Heart left ventricle (tissue), 16 donors: ENCODE data around the gene NUDT5. TPM values are rescaled to one million over a fixed set of nuclear protein-coding genes. Genes with fewer than 3 reads are reported as not detected.

ENCODE experiments used
- ATAC-seq, 4 donors: fragments of 200-7000 bp; cut with Tn5 transposase; one replicate each; pipeline ENCODE4 v1.9.1; 2020 to 2022; ENCODE audit warnings: moderate library complexity in 4 of 4, mild to moderate bottlenecking in 3 of 4, moderate number of reproducible peaks in 1 of 4
- DNase-seq, 5 donors: peaks; one replicate each; pipeline ENCODE4 v3.0.0-alpha.2; 2020
- H3K27ac ChIP-seq, 12 donors: fragments of 200-600 bp; sonication (generic) in 4 of 12; one replicate each; pipeline versions ENCODE4 v1.5.0 to v1.8.0; 2016 to 2022; ENCODE audit warnings: mild to moderate bottlenecking in 2 of 12
- H3K27me3 ChIP-seq, 9 donors: fragments of 200-600 bp; sonication (generic) in 2 of 9; one replicate each; pipeline versions ENCODE4 v1.5.1 to v1.8.0; 2016 to 2022; ENCODE audit warnings: mild to moderate bottlenecking in 3 of 9
- H3K36me3 ChIP-seq, 9 donors: fragments of 200-600 bp; sonication (generic) in 2 of 9; one replicate each; pipeline versions ENCODE4 v1.5.0 to v1.8.0; 2018 to 2022; ENCODE audit warnings: mild to moderate bottlenecking in 2 of 9
- H3K4me1 ChIP-seq, 12 donors: fragments of 200-600 bp; sonication (generic) in 4 of 12; one replicate each; pipeline versions ENCODE4 v1.5.0 to v1.8.0; 2016 to 2022; ENCODE audit warnings: mild to moderate bottlenecking in 3 of 12
- H3K4me3 ChIP-seq, 12 donors: fragments of 200-600 bp; sonication (generic) in 4 of 12; one replicate each; pipeline versions ENCODE4 v1.5.0 to v1.8.0; 2017 to 2022; ENCODE audit warnings: mild to moderate bottlenecking in 9 of 12, moderate library complexity in 4 of 12
- H3K9me3 ChIP-seq, 12 donors: fragments of 200-600 bp; sonication (generic) in 4 of 12; one replicate each; pipeline versions ENCODE4 v1.5.0 to v1.8.0; 2016 to 2022; ENCODE audit warnings: mild to moderate bottlenecking in 1 of 12
- CTCF ChIP-seq, 12 donors: fragments of 200-600 bp; sonication (generic) in 4 of 12; IDR thresholded peaks; one replicate each; pipeline versions ENCODE4 v1.5.0 to v1.8.0; 2018 to 2022; ENCODE audit warnings: antibody characterized with exemption in 12 of 12, mild to moderate bottlenecking in 5 of 12
- POLR2A ChIP-seq, 2 donors: fragments of 450-650 bp; IDR thresholded peaks; one replicate each; pipeline ENCODE4 v1.6.1; 2017; ENCODE audit warnings: antibody characterized with exemption in 2 of 2, mild to moderate bottlenecking in 2 of 2, moderate library complexity in 2 of 2
- WGBS, 4 donors: extraction: QIAGEN DNeasy Blood & Tissue Kit in 2 of 4; methylation state at CpG; one replicate each; pipeline versions ENCODE4 v1.1.5 to v1.1.7; 2013 to 2018; 5-methylcytosine and 5-hydroxymethylcytosine counted together
- intact Hi-C, 10 donors: fragments of 100-400 bp; cut with DNase I; formaldehyde crosslinking; loops; one replicate each; pipeline versions ENCODE4 v1.11.1 to v1.14.2; 2022
- long read RNA-seq, 3 donors: library from polyadenylated mRNA; unstranded; transcript quantifications; one replicate each; pipeline ENCODE4 v2.0.0, GENCODE V29; 2020 to 2021
- polyA plus RNA-seq, 2 donors: library from polyadenylated mRNA; stranded (reverse); fragments of 200-250 nt; gene quantifications; one replicate each; pipeline ENCODE4 v1.2.3, GENCODE V29; 2013
- total RNA-seq, 9 donors: library from RNA; depleted of rRNA in 2 of 9; stranded (reverse); fragments of >200 nt in 2 of 9; fragmentation: NEBNext Ultra II Directional in 3 of 9; extraction: Animal tissue kit (Norgen Biotek cat#: 25700) in 3 of 9; gene quantifications; one replicate each; pipeline versions ENCODE4 v1.1.0 to v1.2.4, GENCODE V29; 2016 to 2023
- donor health status: ischemic (EF 13 %, LVEDD 7.1; RV severe dilation, severe dysfunction).
- donor health status: healthy with polysubstance abuse.
- donor health status: DM: no; HTN: yes; CAD: no.
- donor health status: DM: no; HTN: no; CAD: no.
- donor health status: ischemic (EF 25% LVEDD 6.9; RV normal size, moderate dysfunction).
- donor health status: ischemic (EF 25% LVEDD 5.7; RV mildly dilated, moderate dysfunction).
- donor health status: healthy.
- donor health status: DM: yes; HTN: yes; CAD: no.
- donor health status: ischemic (EF 35%, LVEDD 5.7; RV mildly dilated, moderate dysfunction).
- donor health status: nonischemic (EF 11% LVEDD 7.7; RV severe dilation, severe dysfunction).
- donor health status: DM: yes; HTN: yes; CAD: no.
- donor health status: PGD.
- donor health status: ischemic (EF 29% LVEDD 5.4; RV normal size, mild dysfunction).
- donor health status: nonischemic (EF 23%, LVEDD 6.1; RV moderate dilation, normal function).

NUDT5 gene
- total RNA-seq (10 to 100 TPM in 4 of 9 donors, 1 to 10 TPM in 5; 5.0 to 23.3 (median 8.9) TPM), polyA plus RNA-seq (10 to 100 TPM in 1 of 2 donors, 1 to 10 TPM in 1; 9.2 to 20.2 TPM)
- long read RNA-seq, donor 1, partial matches to known transcripts = 1 of 1 reads
- long read RNA-seq, donor 1, other reads (novel, unspliced or antisense) = 0 of 1 reads
- long read RNA-seq, donor 2, partial matches to known transcripts = 3 of 10 reads
- long read RNA-seq, donor 2, other reads (novel, unspliced or antisense) = 7 of 10 reads
- long read RNA-seq, donor 3, partial matches to known transcripts = 1 of 4 reads
- long read RNA-seq, donor 3, other reads (novel, unspliced or antisense) = 2 of 4 reads

GRCh38 chr10:12195603-12196506 is at the start of gene NUDT5, which contains the start of gene CDC123:
NUDT5 (minus strand) TSS chr10:12195891; CDS start chr10:12186291, 9,600 bp downstream.
CDC123 (plus strand) TSS chr10:12196188; CDS start chr10:12196246, 58 bp downstream.
- ATAC-seq (peak; percentile 97 to 98 (median 98)), DNase-seq (peak; percentile 87 to 91 (median 88))
- intact Hi-C loops = loop anchor here in 2 of 10 donors (2.0 to 5.0 kb wide), 2 partner anchors 65 to 69 kb away; partner anchors contain the start of gene SEC61A2 (in 1 of the 2)
- Histone ChIP-seq H3K27me3 (no peaks in the 10 kb centered on the region), H3K27ac (peak within 1 kb of the TSS; percentile 87 to 99 (median 92)), H3K4me3 (peak within 1 kb of the TSS; percentile 49 to 91 (median 77)), H3K9me3 (no peaks in the 10 kb centered on the region), H3K36me3 (peaks cover 0 to 29% (median 25%) of the 10 kb centered on the region in 9 donors), H3K4me1 (peaks cover 0 to 55% (median 25%) of the 10 kb centered on the region in 12 donors)
- TF ChIP-seq CTCF (IDR thresholded peaks at IDR 0.05) = peak in 1 of 12 donors; percentile 9
- TF ChIP-seq POLR2A (IDR thresholded peaks at IDR 0.05) = peak in 1 of 2 donors; percentile 15
- 0 to 1% (median 1%) methylated on average over 42 to 62 of the region's 62 CpGs for WGBS, 4 donors

DNA sequence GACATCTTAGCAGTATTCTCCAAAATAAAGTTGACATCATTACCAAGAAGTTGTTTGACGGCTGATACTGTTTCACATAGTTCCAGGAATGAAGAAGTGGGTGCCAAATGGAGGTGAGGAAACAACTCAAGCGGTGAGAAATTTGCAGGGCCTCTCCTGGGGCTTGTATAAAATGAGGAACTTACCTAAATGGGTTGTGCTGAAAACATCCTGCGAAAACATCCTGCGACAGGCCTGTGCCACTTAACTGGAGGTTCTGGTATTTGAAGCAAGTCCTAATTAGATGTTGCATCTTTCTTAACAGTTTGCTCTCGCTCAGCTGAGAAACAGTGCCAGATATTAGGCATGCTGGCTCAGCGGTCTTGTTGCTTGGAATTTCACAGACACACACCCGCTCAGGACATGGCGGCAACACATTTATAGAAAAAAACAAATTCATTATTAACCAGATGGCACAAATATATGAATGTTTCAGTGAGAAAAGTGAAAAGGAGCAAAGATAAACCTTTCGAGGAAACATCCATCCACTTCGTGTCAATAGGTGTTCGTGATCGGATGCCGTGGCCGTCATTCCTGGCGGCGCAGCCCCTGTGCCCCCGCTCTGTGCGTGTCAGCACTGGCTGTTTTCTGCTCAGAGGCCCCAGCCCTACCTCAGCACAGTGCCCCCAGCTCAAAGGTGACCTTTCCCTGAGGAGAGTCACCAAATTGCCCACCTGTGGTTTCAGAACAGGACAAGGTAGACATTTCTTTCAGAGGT is 48.4 kb upstream of the NUDT5 start:
- Histone ChIP-seq H3K4me3 (no peak overlapping the region), H3K27me3 (no peaks in the 10 kb centered on the region), H3K4me1 (peaks cover 0 to 39% (median 20%) of the 10 kb centered on the region in 12 donors), H3K36me3 (peaks cover 0 to 65% (median 54%) of the 10 kb centered on the region in 9 donors), H3K9me3 (no peaks in the 10 kb centered on the region), H3K27ac (peak overlapping the region in 1 of 12 donors; percentile 61)
- ATAC-seq = peak in 1 of 4 donors; percentile 8
- TF ChIP-seq CTCF (IDR thresholded peaks at IDR 0.05) = no peak
- no peak for TF ChIP-seq POLR2A (IDR thresholded peaks at IDR 0.05)
- DNase-seq = no peak
- intact Hi-C loops = no loop called here
- 89 to 93% (median 91%) methylated on average over 18 of the region's 18 CpGs for WGBS, 4 donors

- H3K4me1 ChIP-seq = peaks cover 0 to 39% (median 20%) of the 10 kb centered on the region in 12 donors
- H3K36me3 ChIP-seq = peaks cover 0 to 69% (median 56%) of the 10 kb centered on the region in 9 donors
- H3K27me3 ChIP-seq = no peaks in the 10 kb centered on the region
- peak overlapping the region in 2 of 12 donors; percentile 3 to 5 for H3K4me3 ChIP-seq
- peak overlapping the region in 11 of 12 donors; percentile 24 to 74 (median 59) for H3K27ac ChIP-seq
- intact Hi-C loops = no loop called here
- no peak for TF ChIP-seq CTCF (IDR thresholded peaks at IDR 0.05)
- TF ChIP-seq POLR2A (IDR thresholded peaks at IDR 0.05) = peak in 1 of 2 donors; percentile 14
- H3K9me3 ChIP-seq = no peaks in the 10 kb centered on the region
- DNase-seq (peak in 4 of 5 donors; percentile 31 to 84 (median 58)), ATAC-seq (peak; percentile 65 to 88 (median 87))
- 23 to 30% (median 26%) methylated on average over 19 of the region's 19 CpGs for WGBS, 4 donors
Observed at GRCh38 chr10:12241810-12242529, 46.3 kb upstream of the NUDT5 start.
